GM03348 (cell line): Measurements from ENCODE around the gene DFFB.

Experiments
- DNase-seq: peaks from one replicate; pipeline ENCODE4 v3.0.0; 2012; ENCODE audit warnings: low spot score

The DFFB gene

GRCh38 chr1:3896396-3897000, 39.2 kb downstream of the DFFB start:
- no peak for DNase-seq

- no peak for DNase-seq
Measured at GRCh38 chr1:3898475-3898735, 41.1 kb downstream of the DFFB start.

DNA sequence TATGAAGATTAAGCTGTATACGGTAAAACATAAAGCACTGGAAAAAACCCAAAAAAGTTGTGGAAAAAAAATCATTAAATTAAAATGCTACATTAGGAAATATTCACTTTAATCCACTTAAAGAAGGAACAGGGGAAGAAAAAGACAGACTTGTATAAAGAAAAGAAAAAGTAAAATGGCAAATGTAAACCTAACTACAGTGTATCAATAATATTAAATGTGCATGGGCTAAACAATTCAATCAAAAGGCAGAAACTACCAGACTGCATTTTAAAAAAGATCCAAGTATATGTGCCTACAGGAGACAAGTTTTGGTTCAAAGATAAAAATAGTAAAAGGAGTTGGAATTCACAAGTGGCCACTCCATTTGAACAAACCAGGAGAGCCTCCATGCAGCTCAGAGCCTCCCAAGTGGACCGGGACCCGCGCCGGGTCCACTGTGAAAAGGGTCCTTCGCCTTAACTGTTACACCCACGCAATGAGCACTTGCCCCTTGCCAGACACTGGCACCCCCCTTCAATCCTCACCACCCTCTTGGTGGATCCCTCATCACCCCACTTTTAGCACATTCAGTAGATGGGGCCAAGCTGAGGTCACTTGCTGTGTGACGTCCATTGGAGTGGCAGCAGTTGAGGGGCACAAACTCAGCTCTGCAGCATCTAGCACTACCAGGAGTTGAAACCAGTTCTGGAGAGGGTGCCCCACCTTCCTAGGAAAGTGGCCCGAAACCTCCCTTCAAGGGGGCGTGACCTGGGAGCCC, 41.9 kb downstream of the DFFB start:
- DNase-seq: no peak

GRCh38 chr1:3899754-3900149, 42.5 kb downstream of the DFFB start:
- peak; percentile 44 for DNase-seq

- peak; percentile 99 for DNase-seq
Measured at GRCh38 chr1:3900150-3900968, 43.1 kb downstream of the DFFB start, which contains the start of gene C1orf174. TSS of gene C1orf174 (minus strand) at chr1:3900272. CDS start at chr1:3900186, 86 bp downstream.

- peak; percentile 100 for DNase-seq
Measured at GRCh38 chr1:3900969-3901529, 43.8 kb downstream of the DFFB start.

GRCh38 chr1:3902111-3902511, 44.8 kb downstream of the DFFB start:
- DNase-seq: no peak

DNA sequence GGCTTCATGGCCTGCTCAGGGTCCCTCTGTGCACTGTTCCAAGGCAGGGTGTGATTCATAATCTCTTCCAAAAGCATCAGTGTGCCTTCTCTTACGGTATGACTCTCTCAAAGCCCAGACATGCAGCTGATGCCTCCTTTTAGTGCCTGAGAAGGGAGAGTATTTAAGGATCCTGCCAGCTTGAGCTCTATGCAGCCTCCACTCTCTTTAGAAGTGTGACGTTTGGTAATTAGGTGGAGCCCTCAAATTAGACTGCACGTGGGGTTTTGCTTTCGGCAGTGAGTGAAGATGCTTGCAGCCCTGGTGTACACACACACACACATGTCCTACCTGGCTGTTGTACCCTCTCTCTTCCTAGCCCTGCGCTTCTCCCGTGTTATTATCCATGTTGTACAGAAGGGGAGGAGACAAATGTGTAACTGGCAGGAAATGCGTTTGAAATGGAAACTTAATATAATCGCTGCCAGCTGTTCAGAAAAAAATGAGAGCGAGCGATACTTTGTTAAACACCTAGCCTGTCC, 45.4 kb downstream of the DFFB start:
- no peak for DNase-seq

DNA sequence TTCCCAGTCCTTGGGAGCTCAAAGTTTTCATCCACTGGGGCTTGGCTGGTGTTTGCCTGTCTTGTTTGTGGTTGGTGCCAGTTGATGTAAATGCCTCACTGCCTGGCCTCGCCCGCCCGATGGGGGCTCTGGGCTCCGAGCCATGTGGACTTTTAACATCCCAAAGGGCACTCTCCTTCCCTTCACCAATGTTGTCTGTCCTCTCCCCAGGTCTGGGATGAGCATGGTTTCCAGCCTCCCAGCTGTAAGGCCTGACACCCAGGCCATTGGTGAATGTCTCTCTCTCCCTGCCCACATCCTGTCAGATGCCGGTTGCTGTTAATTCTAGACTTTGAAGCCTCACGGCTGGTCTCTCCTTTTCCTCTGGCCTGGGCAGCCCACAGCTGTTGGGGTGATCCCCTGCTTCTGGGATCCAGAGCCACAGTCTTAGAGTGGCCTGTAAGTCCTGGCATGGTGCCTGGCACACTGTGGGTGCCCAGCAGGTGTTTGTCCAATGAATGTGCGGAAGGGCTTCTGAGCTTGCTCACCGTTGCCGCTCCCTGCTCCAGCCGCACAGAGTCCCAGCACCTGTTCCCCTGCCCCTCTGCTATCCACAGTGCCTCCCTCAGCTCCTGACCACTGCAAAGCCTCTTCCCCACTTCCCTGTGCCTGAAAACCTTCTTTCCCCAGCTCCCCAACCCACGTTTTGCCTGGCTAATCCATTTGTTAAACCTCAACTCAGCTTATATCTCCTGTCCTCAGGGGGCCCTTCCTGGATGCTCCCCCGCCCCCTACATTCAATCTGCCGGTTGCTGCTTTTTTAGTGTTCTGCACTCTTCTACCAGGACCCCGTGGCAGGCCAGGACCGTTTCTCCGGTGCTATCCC, 46.1 kb downstream of the DFFB start:
- no peak for DNase-seq

- no peak for DNase-seq
Measured at GRCh38 chr1:3904006-3904842, 46.9 kb downstream of the DFFB start.

- no peak for DNase-seq
Measured at GRCh38 chr1:3904843-3905185, 47.5 kb downstream of the DFFB start.

DNA sequence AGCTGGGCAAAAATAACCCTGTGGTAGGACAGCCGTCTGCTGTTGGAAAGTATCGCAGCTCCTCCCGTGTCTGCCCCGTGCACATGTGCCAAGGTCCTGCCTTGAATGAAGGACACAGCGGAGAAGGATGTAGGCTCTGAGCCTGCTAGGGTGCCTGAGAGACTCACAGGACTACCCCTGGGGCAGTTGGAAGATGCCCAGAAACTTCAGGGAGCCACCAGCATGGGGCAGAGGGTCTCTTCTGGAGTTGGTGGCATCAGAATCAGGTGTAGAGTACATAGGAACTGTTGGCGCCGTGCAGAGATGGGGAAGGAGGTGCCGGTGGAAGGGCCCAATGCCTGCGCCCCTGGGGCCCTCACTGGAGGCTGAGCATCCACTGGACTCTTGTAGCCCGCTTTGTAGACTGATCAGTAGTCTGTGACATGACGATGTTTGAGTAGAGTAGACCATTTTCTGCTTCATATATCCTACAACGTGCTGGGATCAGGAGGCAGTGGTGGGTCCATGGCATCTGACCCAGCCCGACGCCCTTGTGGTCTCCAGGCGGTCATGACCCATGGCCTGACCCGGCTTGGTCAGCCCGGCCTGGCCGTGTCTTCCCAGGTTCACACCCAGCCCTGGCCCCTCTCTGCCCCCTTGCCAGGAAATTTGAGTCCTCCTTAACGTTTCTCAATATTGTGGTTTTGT, 48.1 kb downstream of the DFFB start:
- DNase-seq: no peak

- DNase-seq: no peak
Measured at GRCh38 chr1:3905953-3906671, 48.8 kb downstream of the DFFB start.

- no peak for DNase-seq
Measured at GRCh38 chr1:3906672-3907020, 49.4 kb downstream of the DFFB start.

DNA sequence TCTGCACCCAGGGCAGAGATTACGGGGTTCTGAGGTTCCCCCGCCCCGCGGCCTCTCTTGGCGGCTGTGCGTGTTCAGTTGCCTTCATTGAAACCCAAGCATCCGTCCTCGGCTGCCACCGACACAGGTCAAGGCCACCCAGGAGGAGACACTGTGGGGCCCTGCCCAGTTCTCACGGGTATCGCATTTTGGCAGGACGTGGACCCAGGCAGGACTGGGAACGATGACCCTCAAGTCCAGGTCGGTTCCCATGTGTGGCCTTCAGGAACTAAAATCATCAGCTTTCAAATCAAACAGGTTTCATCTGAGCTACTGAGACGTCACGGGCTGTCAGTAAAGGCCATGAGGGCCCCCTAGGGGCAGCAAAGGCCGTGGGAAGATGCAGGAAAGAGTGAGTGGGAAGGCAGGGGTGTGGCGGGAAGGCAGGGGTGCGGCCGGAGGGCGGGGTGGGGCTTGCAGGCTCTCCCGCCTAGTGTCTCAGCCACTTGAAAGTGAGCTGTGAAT, 49.8 kb downstream of the DFFB start:
- DNase-seq: no peak

DNA sequence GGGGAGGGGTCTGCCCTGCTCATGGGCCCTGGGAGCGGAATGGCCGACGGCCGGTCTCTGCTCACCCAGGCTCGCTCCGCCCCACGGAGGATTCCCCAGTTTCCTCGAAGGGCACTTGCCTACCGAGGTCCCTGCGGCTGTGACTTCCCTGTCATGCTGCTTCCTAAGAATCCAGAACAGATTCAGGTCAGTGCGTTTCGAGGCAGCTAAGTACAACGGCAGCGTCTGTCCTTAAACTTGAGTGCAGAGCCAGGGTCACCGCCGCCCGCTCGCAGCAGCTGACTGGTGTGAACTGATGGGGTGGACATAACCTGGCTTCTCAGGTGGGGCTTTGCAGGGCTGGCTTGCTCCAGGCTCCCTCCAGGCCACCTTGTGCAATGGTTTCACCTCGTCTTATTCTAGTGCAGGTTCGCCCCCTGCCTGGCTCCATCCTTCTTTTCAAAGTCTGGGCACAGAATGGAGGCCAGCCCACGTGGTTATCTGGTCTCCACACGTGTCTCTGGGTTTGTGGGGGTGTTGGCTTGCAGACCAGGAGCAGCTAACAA, 50.4 kb downstream of the DFFB start:
- DNase-seq: no peak

DNA sequence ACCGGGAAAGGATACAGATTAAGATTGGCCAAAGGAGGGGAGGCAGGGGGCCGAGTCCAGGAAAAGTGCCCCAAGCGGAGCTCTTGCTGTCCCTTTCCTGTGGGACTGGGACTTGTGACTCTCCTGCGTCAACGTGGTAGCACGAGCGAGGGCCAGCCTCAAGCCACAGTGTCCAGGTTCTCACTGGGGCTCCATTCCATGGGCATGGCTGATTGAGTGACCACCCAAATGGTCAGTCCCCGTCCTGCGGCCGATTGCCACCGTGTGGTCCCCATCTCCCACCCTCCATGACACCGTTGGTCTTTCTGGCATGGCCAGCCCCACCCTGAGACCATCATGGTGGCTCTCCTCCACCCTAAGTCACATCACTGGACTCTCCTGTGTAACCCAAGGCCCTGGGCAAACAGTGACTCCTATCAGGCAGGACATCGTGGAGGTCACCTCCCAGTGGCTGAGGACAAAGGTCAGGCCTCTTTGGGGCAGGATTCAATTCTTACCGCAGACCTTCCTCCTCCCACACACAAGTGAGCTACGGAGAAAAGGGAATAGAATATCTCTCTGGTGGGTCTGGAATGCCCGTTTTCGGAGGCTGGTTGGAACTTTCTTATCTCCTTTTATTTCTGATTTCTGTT, 51.7 kb downstream of the DFFB start:
- no peak for DNase-seq

GRCh38 chr1:3909615-3910014, 52.3 kb downstream of the DFFB start:
- DNase-seq: no peak
